ENCODE measurements around the gene SLC9A9.
"Not testable (repeated sequence)": the region's sequence is repeated elsewhere in the genome, so short reads cannot be mapped to it uniquely, and the experiment has no call there.

SLC9A9 gene

DNA sequence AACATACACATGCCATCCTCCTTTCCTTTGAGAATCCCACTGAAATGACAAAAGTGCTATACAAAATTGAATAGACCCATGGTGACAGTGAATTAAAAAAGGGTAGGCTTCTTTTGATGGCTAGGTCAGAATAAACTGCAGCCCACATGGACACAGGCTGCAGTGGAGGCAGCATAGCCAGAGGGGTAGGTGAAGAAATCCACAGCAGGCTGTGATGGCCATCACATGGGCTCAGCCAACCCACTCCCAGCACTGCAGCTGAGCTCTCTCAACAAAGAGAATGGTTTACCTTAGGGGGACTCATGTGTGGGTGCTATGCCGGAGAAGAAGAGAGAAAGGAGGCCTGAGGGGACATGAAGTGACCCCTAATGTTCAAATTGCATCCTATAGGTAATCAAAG, 397.6 kb downstream of the SLC9A9 start:
- no peak for DNase-seq (ENCODE audit: low spot score)

DNA sequence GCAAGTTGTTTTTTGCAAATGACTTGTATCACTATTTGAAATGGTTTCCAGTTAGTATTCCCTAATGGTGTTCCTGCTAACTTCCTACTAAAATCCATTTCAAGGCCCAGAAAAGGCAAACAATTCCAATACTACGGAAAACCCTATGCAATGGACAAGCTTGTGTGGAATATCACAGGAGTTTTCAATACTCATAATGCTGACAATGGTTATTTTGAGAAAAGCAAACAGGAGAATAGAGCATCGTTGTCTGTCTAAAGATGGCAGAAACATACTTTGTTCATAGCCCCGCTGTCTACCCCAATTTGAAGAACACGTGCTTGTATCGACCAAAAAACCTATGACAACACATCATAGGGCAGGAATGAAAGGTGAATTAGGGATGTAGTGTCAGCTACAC, 400.8 kb downstream of the SLC9A9 start:
- DNase-seq (ENCODE audit: low spot score), result no peak

DNA sequence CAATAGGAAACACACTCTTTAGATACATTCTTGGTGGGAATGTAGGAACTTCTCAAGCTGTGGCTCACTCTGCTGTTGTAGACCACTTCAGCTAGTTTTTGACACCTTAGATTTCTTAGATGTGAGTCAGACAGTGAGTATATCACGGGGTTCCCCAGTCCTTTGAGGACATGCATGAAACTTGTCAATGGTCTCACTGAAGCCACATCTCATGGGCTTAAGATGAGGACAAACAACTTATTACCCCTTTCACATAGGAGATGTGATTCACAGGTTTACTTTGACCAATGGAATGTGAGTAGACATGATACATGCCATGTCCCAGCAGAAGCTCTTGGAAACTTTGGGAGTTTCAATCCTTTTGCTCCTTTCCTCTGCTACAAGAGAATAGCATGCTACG, 403.1 kb downstream of the SLC9A9 start:
- no peak for DNase-seq (ENCODE audit: low spot score)

DNA sequence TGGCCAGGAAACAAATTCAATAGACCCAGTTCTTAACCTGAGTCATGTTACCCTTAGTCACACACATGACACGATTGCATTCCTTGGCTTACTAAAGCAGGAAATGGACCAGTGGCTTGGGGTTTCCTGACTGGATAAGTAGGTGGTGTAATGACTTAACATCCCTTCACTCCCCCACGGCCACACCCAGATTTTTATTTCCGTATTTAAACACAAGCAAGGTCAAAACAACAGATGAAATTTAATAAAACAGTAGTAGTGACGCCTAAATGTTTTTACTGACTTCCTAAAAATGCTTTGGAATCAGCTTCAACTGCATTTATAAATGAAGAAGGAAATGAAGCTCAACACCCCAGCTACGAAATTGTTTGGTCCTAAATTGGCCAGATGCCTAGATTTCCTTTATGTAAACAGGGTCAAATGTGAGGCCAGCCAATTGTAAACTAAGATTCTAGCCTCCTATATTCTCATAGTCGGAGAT, 404.4 kb downstream of the SLC9A9 start:
- no peak for DNase-seq (ENCODE audit: low spot score)

DNA sequence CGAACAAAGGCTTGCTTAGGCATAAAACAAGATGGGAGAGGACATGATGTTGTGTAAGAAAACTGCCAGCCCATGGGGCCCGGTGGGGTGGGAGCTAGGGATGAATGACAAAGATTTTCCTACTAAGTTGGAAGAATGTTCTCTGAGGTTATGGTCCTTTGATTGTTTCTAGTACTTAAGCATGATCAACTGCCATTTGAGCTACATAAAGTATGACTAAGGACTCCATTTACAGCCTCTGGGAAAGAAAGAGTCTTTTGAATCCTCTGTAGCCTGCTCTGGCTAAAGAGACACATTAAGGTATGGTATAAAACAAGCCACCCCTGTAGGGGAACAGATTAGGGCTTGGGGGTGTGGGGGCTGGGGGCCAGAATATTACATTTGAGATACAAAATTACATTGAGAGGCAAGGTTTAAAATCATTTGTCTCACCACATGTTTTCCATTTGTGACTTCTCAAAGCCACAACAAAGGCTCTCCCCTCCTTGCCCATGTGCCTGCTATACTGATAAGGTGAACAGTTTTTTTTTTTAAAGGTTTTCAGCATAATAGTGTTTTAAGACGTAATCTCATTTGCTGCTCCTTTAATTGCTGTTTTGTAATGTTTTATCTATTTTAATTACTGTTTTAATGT, 405.3 kb downstream of the SLC9A9 start:
- DNase-seq (ENCODE audit: low spot score), result no peak

DNA sequence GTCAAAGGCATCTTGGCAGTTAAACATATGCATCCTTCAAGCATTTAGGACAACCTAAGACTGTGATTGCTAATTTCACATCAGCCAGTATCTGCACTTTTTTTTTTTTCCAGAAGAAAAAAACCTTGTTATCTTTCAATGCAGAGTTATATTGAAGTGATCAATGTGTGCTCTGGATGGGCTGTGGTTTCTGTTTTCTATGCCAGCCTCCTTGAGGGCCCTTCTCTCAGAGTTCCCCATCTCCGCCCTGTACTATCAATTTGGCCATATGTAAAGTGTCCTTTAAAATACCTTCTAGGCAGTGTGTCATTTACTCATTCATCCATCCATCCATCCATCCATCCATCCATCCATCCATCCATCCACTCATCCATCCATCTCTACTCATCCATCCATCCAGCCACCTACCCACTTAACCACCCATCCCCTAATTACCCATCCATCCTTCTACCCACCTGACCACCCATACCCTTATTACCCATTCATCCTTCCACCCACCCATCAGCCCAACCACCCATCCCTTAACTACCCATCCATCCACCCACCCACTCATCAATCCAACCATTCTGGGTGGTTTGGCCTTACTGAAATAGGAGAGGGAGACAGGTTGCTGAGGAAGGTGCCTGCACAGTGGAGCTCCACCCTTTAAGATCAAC, 406.6 kb downstream of the SLC9A9 start:
- DNase-seq (ENCODE audit: low spot score), result no peak

- no peak for DNase-seq (ENCODE audit: low spot score)
Measured at GRCh38 chr3:143439817-143440216, 408.5 kb downstream of the SLC9A9 start.

- DNase-seq (ENCODE audit: low spot score), result no peak
Measured at GRCh38 chr3:143437405-143437804, 410.9 kb downstream of the SLC9A9 start.

GRCh38 chr3:143436231-143436930, 411.9 kb downstream of the SLC9A9 start:
- no peak for DNase-seq (ENCODE audit: low spot score)

- DNase-seq (ENCODE audit: low spot score), result no peak
Measured at GRCh38 chr3:143433787-143434378, 414.4 kb downstream of the SLC9A9 start.

- DNase-seq (ENCODE audit: low spot score), result not testable (repeated sequence)
Measured at GRCh38 chr3:143431298-143431697, 417.0 kb downstream of the SLC9A9 start.

DNA sequence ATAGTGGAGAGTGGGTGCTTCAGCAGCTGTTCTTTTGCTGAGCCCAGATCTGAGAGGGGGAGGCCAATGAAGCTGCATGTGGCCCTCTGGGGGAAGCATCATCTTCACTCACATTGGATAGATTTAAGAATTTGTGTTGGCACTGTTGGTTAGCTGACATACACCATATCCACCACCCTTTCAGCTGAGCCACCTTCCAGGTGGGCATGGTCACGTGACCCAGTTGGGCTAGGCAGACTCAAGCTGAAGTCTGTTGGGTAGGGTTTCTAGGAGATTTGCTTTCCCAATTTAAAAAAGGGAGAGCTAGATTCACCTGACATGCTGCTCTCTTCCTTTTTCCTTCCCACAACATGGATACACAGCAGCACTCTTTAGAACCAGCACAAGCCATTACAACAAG, 417.7 kb downstream of the SLC9A9 start:
- DNase-seq (ENCODE audit: low spot score), result no peak

- no peak for DNase-seq (ENCODE audit: low spot score)
Measured at GRCh38 chr3:143429628-143430514, 418.4 kb downstream of the SLC9A9 start.

- DNase-seq (ENCODE audit: low spot score), result no peak
Measured at GRCh38 chr3:143428294-143428693, 420.0 kb downstream of the SLC9A9 start.

GRCh38 chr3:143427631-143428030, 420.6 kb downstream of the SLC9A9 start:
- DNase-seq (ENCODE audit: low spot score), result no peak

- no peak for DNase-seq (ENCODE audit: low spot score)
Measured at GRCh38 chr3:143424874-143425273, 423.4 kb downstream of the SLC9A9 start.

GRCh38 chr3:143421556-143421955, 426.7 kb downstream of the SLC9A9 start:
- no peak for DNase-seq (ENCODE audit: low spot score)

- DNase-seq (ENCODE audit: low spot score), result no peak
Measured at GRCh38 chr3:143419611-143420010, 428.7 kb downstream of the SLC9A9 start.

GRCh38 chr3:143418391-143418790, 429.9 kb downstream of the SLC9A9 start:
- DNase-seq (ENCODE audit: low spot score), result no peak

GRCh38 chr3:143416229-143416628, 432.0 kb downstream of the SLC9A9 start:
- DNase-seq (ENCODE audit: low spot score), result no peak

DNA sequence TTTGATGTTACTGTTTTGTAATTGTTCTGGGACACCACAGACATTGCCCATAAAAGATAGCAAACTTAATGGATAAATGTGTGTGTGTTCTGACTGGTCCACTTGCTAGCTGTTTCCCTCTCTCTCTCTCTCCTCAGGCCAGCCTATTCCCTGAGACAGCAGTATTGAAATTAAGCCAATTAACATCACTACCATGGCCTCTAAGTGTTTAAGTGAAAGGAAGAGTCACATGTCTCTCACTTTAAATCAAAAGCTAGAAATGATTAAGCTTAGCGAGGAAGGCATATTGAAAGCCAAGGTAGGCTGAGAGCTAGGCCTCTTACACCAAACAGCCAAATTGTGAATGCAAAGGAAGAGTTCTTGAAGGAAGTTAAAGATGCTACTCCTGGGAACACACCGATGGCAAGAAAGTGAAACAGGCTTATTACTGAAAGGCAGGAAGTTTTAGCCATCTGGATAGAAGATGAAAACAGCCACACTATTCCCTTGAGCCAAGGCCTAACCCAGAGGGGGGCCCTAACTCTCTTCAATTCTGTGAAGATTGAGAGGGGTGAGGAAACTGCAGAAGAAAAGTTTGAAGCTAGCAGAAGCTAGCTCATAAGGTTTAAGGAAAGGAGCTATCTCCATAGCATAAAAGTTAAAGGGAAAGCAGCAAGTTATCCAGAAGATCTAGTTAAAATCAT, 433.6 kb downstream of the SLC9A9 start:
- DNase-seq (ENCODE audit: low spot score), result no peak
